ENCODE data around the gene CENPH.
"Not testable (repeated sequence)": the region's sequence is repeated elsewhere in the genome, so short reads cannot be mapped to it uniquely, and the experiment has no call there.

- TF ChIP-seq POLR2A (IDR thresholded peaks at IDR 0.05; ENCODE audit: low read length); EHF (CRISPR knock-in tag; IDR thresholded peaks at IDR 0.05); KDM1A (IDR thresholded peaks at IDR 0.05; ENCODE audit: low read depth); CTCF (IDR thresholded peaks at IDR 0.05): not testable (repeated sequence)
Observed at GRCh38 chr5:69140239-69140638, 49.1 kb upstream of the CENPH start.
